Ishikawa (cell line): Measurements from ENCODE around the gene PRKRIP1.

ENCODE experiments used
- CEBPB ChIP-seq: IDR thresholded peaks from 2 replicates; pipeline ENCODE4 v1.6.1; 2012
- CREB1 ChIP-seq: IDR thresholded peaks from 2 replicates; pipeline ENCODE4 v1.6.1; 2012; ENCODE audit warnings: low read depth
- EP300 ChIP-seq: IDR thresholded peaks from 2 replicates; pipeline ENCODE4 v1.6.1; 2012; ENCODE audit warnings: borderline replicate concordance
- FOXM1 ChIP-seq: IDR thresholded peaks from 2 replicates; pipeline ENCODE4 v1.6.1; 2012; ENCODE audit warnings: low read depth, borderline replicate concordance
- MAX ChIP-seq: IDR thresholded peaks from 2 replicates; pipeline ENCODE4 v1.6.1; 2012
- NFIC ChIP-seq: IDR thresholded peaks from 2 replicates; pipeline ENCODE4 v1.6.1; 2012
- RAD21 ChIP-seq: IDR thresholded peaks from 2 replicates; pipeline ENCODE4 v1.6.1; 2012; ENCODE audit warnings: low read depth
- TAF1 ChIP-seq: IDR thresholded peaks from 2 replicates; pipeline ENCODE4 v1.6.1; 2012; ENCODE audit warnings: low read depth, mild to moderate bottlenecking
- TCF12 ChIP-seq: IDR thresholded peaks from 2 replicates; pipeline ENCODE4 v1.6.1; 2012; ENCODE audit warnings: low read depth
- TEAD4 ChIP-seq: IDR thresholded peaks from 2 replicates; pipeline ENCODE4 v1.6.1; 2012
- USF1 ChIP-seq: IDR thresholded peaks from 2 replicates; pipeline ENCODE4 v1.6.1; 2012
- YY1 ChIP-seq: IDR thresholded peaks from 2 replicates; pipeline ENCODE4 v1.6.1; 2012; ENCODE audit warnings: low read depth
- ZBTB7A ChIP-seq: IDR thresholded peaks from 2 replicates; pipeline ENCODE4 v1.6.1; 2012; ENCODE audit warnings: low read depth
- TF ChIP-seq, protein P1 (sequence below): IDR thresholded peaks from 2 replicates; pipeline ENCODE4 v1.6.1; 2012; ENCODE audit warnings: low read depth, mild to moderate bottlenecking

DNA sequence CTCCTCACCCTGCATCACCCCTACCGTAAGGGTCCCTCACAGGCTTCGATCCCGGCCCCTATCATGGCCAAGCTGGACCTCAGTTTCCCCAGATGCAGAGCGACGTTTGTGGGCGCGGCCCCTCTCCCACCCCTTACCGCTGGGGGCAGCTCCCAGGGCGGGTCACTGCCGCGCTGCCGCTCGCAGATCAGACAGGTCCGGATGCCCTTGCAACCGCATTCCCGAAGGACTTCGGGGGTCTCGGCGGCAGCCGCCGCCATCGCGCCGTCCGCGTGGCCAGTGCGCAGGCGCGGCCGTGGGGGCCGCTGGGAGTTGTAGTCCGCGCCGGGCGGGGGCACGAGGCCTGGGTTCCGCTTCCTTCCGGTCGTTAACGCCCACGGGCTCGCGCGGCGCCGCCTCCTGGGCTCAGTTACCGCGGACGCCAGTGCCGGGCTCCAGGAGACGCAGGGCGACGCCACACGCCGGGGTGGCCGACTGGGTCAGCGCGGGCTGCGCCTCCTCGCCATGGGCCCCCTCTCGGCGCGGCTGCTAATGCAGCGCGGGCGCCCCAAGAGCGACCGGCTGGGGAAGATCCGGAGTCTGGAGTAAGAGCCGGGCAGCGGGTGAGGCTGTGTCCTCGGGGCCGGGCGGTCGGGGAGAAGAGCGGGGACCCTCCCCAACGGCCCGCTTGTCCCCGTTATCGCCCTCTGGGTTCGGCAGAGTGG lies 68.6 kb downstream of the PRKRIP1 start, which contains the start of the genes ALKBH4 and LRWD1:
- TF ChIP-seq YY1 = peak; percentile 90
- TF ChIP-seq CREB1 = no peak
- peak; percentile 53 for TF ChIP-seq TAF1
- TF ChIP-seq RAD21 = no peak; the same call in 1 of the 2 replicates
- TF ChIP-seq EP300 = no peak
- TF ChIP-seq, protein P1, sequence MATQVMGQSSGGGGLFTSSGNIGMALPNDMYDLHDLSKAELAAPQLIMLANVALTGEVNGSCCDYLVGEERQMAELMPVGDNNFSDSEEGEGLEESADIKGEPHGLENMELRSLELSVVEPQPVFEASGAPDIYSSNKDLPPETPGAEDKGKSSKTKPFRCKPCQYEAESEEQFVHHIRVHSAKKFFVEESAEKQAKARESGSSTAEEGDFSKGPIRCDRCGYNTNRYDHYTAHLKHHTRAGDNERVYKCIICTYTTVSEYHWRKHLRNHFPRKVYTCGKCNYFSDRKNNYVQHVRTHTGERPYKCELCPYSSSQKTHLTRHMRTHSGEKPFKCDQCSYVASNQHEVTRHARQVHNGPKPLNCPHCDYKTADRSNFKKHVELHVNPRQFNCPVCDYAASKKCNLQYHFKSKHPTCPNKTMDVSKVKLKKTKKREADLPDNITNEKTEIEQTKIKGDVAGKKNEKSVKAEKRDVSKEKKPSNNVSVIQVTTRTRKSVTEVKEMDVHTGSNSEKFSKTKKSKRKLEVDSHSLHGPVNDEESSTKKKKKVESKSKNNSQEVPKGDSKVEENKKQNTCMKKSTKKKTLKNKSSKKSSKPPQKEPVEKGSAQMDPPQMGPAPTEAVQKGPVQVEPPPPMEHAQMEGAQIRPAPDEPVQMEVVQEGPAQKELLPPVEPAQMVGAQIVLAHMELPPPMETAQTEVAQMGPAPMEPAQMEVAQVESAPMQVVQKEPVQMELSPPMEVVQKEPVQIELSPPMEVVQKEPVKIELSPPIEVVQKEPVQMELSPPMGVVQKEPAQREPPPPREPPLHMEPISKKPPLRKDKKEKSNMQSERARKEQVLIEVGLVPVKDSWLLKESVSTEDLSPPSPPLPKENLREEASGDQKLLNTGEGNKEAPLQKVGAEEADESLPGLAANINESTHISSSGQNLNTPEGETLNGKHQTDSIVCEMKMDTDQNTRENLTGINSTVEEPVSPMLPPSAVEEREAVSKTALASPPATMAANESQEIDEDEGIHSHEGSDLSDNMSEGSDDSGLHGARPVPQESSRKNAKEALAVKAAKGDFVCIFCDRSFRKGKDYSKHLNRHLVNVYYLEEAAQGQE = no peak
- no peak for TF ChIP-seq NFIC
- no peak; the same call in 1 of the 2 replicates for TF ChIP-seq TEAD4
- TF ChIP-seq CEBPB = no peak
- TF ChIP-seq ZBTB7A = no peak; the same call in 1 of the 2 replicates
- peak; percentile 83 for TF ChIP-seq MAX
- no peak for TF ChIP-seq FOXM1
- TF ChIP-seq USF1 = peak; percentile 66; the same call in 1 of the 2 replicates
- 0 out of 2 replicates have a peak, but pooled peaks have one; percentile 15 for TF ChIP-seq TCF12
